PC-3 (cell line): Measurements from ENCODE around the gene ZNF619. TPM values are rescaled to one million over a fixed set of nuclear protein-coding genes. Genes with fewer than 3 reads are reported as not detected.

Experiments used
- ATAC-seq: fragments of 200-7000 bp; cut with Tn5 transposase; 2 replicates; pipeline ENCODE4 v1.9.1; 2020; ENCODE audit warnings: mild to moderate bottlenecking, moderate library complexity
- BruUV-seq: library from RNA; stranded (reverse); fragments of 400-500 nt; replicated peaks from 2 replicates; lab custom pipeline; 2021; lab: Mats Ljungman, UMichigan
- CTCF ChIA-PET: fragments of 300-600 bp; sonication (Branson Sonifier 250); formaldehyde crosslinking; loops from one replicate; lab custom pipeline; 2022; ENCODE audit warnings: antibody characterized with exemption; lab: Charles Lee
- POLR2A ChIA-PET: fragments of 300-600 bp; sonication (Branson Sonifier 250); formaldehyde crosslinking; loops from one replicate; lab custom pipeline; 2022; ENCODE audit warnings: antibody characterized with exemption; ENCODE audit not compliant: unreplicated experiment; lab: Charles Lee
- DNase-seq: peaks from one replicate; pipeline ENCODE4 v3.0.0-alpha.2; 2015
- H2AFZ ChIP-seq: fragments of 300-600 bp; sonication (generic); 2 replicates; pipeline ENCODE4 v1.6.0; 2016; ENCODE audit warnings: antibody characterized with exemption, low read length
- H3F3A ChIP-seq: fragments of 300-600 bp; sonication (generic); one replicate; pipeline ENCODE4 v1.6.0; 2017; ENCODE audit warnings: antibody characterized with exemption, low read length, control low read depth, mild to moderate bottlenecking; ENCODE audit not compliant: unreplicated experiment
- H3K27ac ChIP-seq: fragments of 300-600 bp; sonication (generic); 2 replicates; pipeline ENCODE4 v1.5.1; 2016; ENCODE audit warnings: mild to moderate bottlenecking, low read length
- H3K27me3 ChIP-seq: fragments of 300-600 bp; sonication (generic); 2 replicates; pipeline ENCODE4 v1.6.1; 2016; ENCODE audit warnings: low read length, mixed read lengths
- H3K36me3 ChIP-seq: fragments of 300-600 bp; sonication (generic); 2 replicates; pipeline ENCODE4 v1.6.1; 2016; ENCODE audit warnings: low read depth, mixed run types, low read length, mixed read lengths
- H3K4me1 ChIP-seq: fragments of 300-600 bp; sonication (generic); 2 replicates; pipeline ENCODE4 v1.5.1; 2016; ENCODE audit warnings: low read length; ENCODE audit not compliant: insufficient read depth
- H3K4me2 ChIP-seq: fragments of 300-600 bp; sonication (generic); 2 replicates; pipeline ENCODE4 v1.6.0; 2016; ENCODE audit warnings: low read length
- H3K4me3 ChIP-seq: fragments of 300-600 bp; sonication (generic); 2 replicates; pipeline ENCODE4 v1.5.1; 2016; ENCODE audit warnings: mild to moderate bottlenecking, low read length, mixed read lengths
- H3K79me2 ChIP-seq: fragments of 300-600 bp; sonication (generic); 2 replicates; pipeline ENCODE4 v1.6.1; 2017; ENCODE audit warnings: low read length, mixed read lengths
- H3K9ac ChIP-seq: fragments of 300-600 bp; sonication (generic); 2 replicates; pipeline ENCODE4 v1.6.0; 2016; ENCODE audit warnings: mild to moderate bottlenecking, low read length
- H3K9me2 ChIP-seq: fragments of 300-600 bp; sonication (generic); replicated peaks from 2 replicates; pipeline ENCODE4 v1.6.1; 2016; ENCODE audit warnings: mixed run types, low read length, mixed read lengths
- H3K9me3 ChIP-seq: fragments of 300-600 bp; sonication (generic); 2 replicates; pipeline ENCODE4 v1.6.1; 2016; ENCODE audit warnings: low read length, mixed read lengths
- H4K20me1 ChIP-seq: fragments of 300-600 bp; sonication (generic); 2 replicates; pipeline ENCODE4 v1.6.1; 2016; ENCODE audit warnings: low read length, mixed read lengths
- CTCF ChIP-seq: fragments of 300-600 bp; sonication (generic); conservative IDR thresholded peaks from 2 replicates; pipeline ENCODE4 v1.5.1; 2017; ENCODE audit warnings: antibody characterized with exemption, low read depth, mild to moderate bottlenecking, low read length
- EZH2 ChIP-seq: fragments of 300-600 bp; sonication (generic); IDR thresholded peaks from one replicate; pipeline ENCODE4 v1.6.1; 2017; ENCODE audit warnings: antibody characterized with exemption, mild to moderate bottlenecking, low read length; ENCODE audit not compliant: unreplicated experiment
- EZH2phosphoT487 ChIP-seq: fragments of 300-600 bp; sonication (generic); IDR thresholded peaks from 2 replicates; pipeline ENCODE4 v1.6.1; 2018; ENCODE audit warnings: mild to moderate bottlenecking, antibody characterized with exemption, low read length, borderline replicate concordance
- intact Hi-C: fragments of 100-400 bp; cut with micrococcal nuclease; formaldehyde crosslinking; loops from 2 replicates; pipeline ENCODE4 v1.9.0; 2023
- total RNA-seq: library from RNA; depleted of rRNA; stranded (reverse); fragments of >200 nt; gene quantifications from 2 replicates; pipeline ENCODE4 v1.2.3, GENCODE V29; 2014

ZNF619 gene
- total RNA-seq, 1 experiment from 2014 or later = 3.5 TPM

GRCh38 chr3:40464339-40465110 lies 12.4 kb upstream of the ZNF619 start:
- H3K27ac ChIP-seq = no peak overlapping the region
- no peak for TF ChIP-seq EZH2phosphoT487
- TF ChIP-seq EZH2 = no peak
- no peak for TF ChIP-seq CTCF
- DNase-seq (no peak), ATAC-seq (no peak)
- intact Hi-C loops = no loop called here
- no peaks in the 10 kb centered on the region for H3K9me3 ChIP-seq
- H3K27me3 ChIP-seq = no peaks in the 10 kb centered on the region
- H3F3A ChIP-seq = peaks cover 27% of the 10 kb centered on the region
- H3K36me3 ChIP-seq = peaks cover 43% of the 10 kb centered on the region
- H3K79me2 ChIP-seq = peaks cover 16% of the 10 kb centered on the region
- no peak overlapping the region for H3K4me2 ChIP-seq
- H4K20me1 ChIP-seq = peaks cover 31% of the 10 kb centered on the region
- H3K4me3 ChIP-seq = no peak overlapping the region
- H2AFZ ChIP-seq = no peak overlapping the region
- peaks cover 8% of the 10 kb centered on the region; the same call in 1 of the 2 replicates for H3K4me1 ChIP-seq
- no peaks in the 10 kb centered on the region for H3K9me2 ChIP-seq
- no TSS peak for BruUV-seq
- H3K9ac ChIP-seq = no peak overlapping the region
- POLR2A ChIA-PET = no interaction called here
- CTCF ChIA-PET = no interaction called here

- DNase-seq = no peak
- H3K79me2 ChIP-seq = peaks cover 12% of the 10 kb centered on the region
- CTCF ChIA-PET = no interaction called here
- no peak overlapping the region for H3K4me2 ChIP-seq
- no peak for TF ChIP-seq EZH2
- TF ChIP-seq EZH2phosphoT487 = no peak
- TF ChIP-seq CTCF = no peak
- H2AFZ ChIP-seq = no peak overlapping the region
- no peaks in the 10 kb centered on the region for H3K27me3 ChIP-seq
- H3F3A ChIP-seq = peaks cover 25% of the 10 kb centered on the region
- H3K9ac ChIP-seq = no peak overlapping the region
- ATAC-seq = no peak
- H3K9me2 ChIP-seq = no peaks in the 10 kb centered on the region
- no peak overlapping the region for H3K27ac ChIP-seq
- peaks cover 3% of the 10 kb centered on the region; the same call in 1 of the 2 replicates for H3K4me1 ChIP-seq
- H4K20me1 ChIP-seq = peaks cover 26% of the 10 kb centered on the region
- no peaks in the 10 kb centered on the region for H3K9me3 ChIP-seq
- no TSS peak for BruUV-seq
- no peak overlapping the region for H3K4me3 ChIP-seq
- peaks cover 39% of the 10 kb centered on the region for H3K36me3 ChIP-seq
- intact Hi-C loops = no loop called here
- POLR2A ChIA-PET = no interaction called here
These were observed 11.9 kb upstream of the ZNF619 start for GRCh38 chr3:40465111-40465407.

- Histone ChIP-seq H4K20me1 (peaks cover 22% of the 10 kb centered on the region), H3K27me3 (no peaks in the 10 kb centered on the region), H3K36me3 (peaks cover 35% of the 10 kb centered on the region), H3K4me1 (no peaks in the 10 kb centered on the region), H3K4me3 (no peak overlapping the region), H3F3A (peaks cover 23% of the 10 kb centered on the region), H3K9me3 (no peaks in the 10 kb centered on the region), H2AFZ (no peak overlapping the region), H3K9ac (no peak overlapping the region), H3K27ac (no peak overlapping the region), H3K9me2 (no peaks in the 10 kb centered on the region), H3K4me2 (no peak overlapping the region), H3K79me2 (peaks cover 8% of the 10 kb centered on the region)
- intact Hi-C loops = no loop called here
- ChIA-PET POLR2A (interaction anchor here (0.6 kb wide), 1 partner anchor 32 kb away, joined by 5 read pairs; no protein-coding TSS in a partner anchor), CTCF (no interaction called here)
- BruUV-seq = no TSS peak
- no peak for TF ChIP-seq CTCF
- TF ChIP-seq EZH2phosphoT487 = no peak
- no peak for TF ChIP-seq EZH2
- DNase-seq (no peak), ATAC-seq (peak; percentile 16)
These were observed 11.5 kb upstream of the ZNF619 start for GRCh38 chr3:40465456-40465855.
